ENCODE data around the gene BTG4. TPM values are rescaled to one million over a fixed set of nuclear protein-coding genes. Genes with fewer than 3 reads are reported as not detected.

The BTG4 gene
- total RNA-seq, 1 donor from 2014 or later = not detected

DNA sequence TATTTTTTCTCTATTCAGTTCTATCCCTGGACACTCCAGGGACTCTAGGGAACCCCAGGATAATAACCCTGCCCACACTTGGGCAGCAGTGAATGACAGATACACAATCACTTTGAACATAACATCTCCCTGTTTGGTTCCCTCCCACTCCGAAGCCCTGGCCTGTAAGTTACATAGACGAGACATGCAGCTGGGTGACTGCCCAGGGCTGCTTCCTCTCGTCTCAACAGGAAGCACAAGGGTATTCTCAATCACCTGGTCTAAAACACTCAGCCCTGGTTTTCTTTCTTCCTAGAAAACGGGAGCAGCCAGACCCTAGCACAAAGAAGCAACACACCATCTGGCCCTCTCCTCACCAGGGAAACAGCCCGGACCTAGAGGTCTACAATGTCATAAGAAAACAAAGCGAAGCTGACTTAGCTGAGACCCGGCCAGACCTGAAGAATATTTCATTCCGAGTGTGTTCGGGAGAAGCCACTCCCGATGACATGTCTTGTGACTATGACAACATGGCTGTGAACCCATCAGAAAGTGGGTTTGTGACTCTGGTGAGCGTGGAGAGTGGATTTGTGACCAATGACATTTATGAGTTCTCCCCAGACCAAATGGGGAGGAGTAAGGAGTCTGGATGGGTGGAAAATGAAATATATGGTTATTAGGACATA is 47.7 kb upstream of the BTG4 start:
- Mint-ChIP-seq H3K4me1 (ENCODE audit: unreplicated experiment) (peaks cover 7% of the 10 kb centered on the region), H3K27ac (ENCODE audit: unreplicated experiment) (no peak overlapping the region)
- TF ChIP-seq, protein P1, sequence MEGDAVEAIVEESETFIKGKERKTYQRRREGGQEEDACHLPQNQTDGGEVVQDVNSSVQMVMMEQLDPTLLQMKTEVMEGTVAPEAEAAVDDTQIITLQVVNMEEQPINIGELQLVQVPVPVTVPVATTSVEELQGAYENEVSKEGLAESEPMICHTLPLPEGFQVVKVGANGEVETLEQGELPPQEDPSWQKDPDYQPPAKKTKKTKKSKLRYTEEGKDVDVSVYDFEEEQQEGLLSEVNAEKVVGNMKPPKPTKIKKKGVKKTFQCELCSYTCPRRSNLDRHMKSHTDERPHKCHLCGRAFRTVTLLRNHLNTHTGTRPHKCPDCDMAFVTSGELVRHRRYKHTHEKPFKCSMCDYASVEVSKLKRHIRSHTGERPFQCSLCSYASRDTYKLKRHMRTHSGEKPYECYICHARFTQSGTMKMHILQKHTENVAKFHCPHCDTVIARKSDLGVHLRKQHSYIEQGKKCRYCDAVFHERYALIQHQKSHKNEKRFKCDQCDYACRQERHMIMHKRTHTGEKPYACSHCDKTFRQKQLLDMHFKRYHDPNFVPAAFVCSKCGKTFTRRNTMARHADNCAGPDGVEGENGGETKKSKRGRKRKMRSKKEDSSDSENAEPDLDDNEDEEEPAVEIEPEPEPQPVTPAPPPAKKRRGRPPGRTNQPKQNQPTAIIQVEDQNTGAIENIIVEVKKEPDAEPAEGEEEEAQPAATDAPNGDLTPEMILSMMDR (IDR thresholded peaks at IDR 0.05; ENCODE audit: unreplicated experiment) = no peak

DNA sequence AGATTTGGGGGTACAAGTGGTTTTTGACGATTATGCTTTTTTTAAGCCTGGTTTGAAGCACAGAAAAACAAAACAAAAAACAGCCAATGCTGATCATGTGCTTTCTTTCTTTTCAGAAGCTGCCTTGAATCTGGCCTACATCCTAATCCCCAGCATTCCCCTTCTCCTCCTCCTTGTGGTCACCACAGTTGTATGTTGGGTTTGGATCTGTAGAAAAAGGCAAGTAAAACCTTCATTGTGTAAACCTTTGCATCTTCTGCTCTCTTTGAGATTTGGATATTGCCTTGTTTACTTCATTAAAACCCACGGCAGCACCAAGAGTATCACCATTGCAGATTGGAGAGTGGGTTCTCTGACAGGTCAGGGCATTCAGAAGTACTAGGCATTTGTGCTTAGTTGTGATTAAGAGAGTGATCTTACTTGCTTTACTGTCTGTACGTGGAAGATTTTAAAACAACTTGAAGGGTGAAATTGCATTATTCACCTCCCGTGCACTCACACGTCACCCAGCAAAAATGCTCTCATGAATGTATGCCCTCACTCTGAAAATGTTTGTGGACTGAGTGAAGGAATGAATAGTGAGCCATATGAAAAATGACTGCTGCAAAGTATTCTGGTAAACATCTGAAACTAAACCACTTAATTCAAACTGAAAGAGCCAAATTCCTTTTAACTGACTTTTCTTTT is 45.4 kb upstream of the BTG4 start:
- no peak for DNase-seq (ENCODE audit: low spot score)
- Mint-ChIP-seq H3K4me3 (ENCODE audit: unreplicated experiment) (no peak overlapping the region), H3K36me3 (ENCODE audit: low read depth, unreplicated experiment) (peaks cover 49% of the 10 kb centered on the region), H3K4me1 (ENCODE audit: unreplicated experiment) (peaks cover 7% of the 10 kb centered on the region), H3K9me3 (ENCODE audit: unreplicated experiment) (no peaks in the 10 kb centered on the region), H3K27ac (ENCODE audit: unreplicated experiment) (no peak overlapping the region), H3K27me3 (ENCODE audit: unreplicated experiment) (peaks cover 3% of the 10 kb centered on the region)
- TF ChIP-seq, protein P1 (IDR thresholded peaks at IDR 0.05; ENCODE audit: unreplicated experiment) = no peak

More for the DNA sequence above, 47.7 kb upstream of the BTG4 start:
- Mint-ChIP-seq H3K27me3 (ENCODE audit: unreplicated experiment) (peaks cover 2% of the 10 kb centered on the region), H3K4me3 (ENCODE audit: unreplicated experiment) (no peak overlapping the region), H3K36me3 (ENCODE audit: low read depth, unreplicated experiment) (peaks cover 41% of the 10 kb centered on the region), H3K9me3 (ENCODE audit: unreplicated experiment) (no peaks in the 10 kb centered on the region)
- DNase-seq (ENCODE audit: low spot score) = no peak

DNA sequence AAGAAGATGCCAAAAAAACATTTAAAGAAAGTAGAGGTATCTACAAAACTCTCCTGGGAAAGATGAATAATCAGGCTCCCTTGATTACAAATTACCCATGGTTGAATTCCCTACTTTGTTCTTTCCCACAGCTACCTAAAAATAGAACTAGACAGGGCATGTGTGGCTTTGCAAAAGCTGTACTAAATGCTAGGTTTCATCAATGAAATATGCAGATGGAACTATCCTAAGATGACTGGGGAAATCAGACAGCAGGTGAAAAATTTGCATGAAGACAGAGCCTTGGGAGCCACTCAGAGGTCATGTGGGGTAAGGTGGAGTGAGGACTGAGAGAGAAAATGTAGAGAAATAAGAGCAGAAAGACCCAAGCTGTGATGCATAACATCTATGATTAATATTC is 43.1 kb upstream of the BTG4 start:
- H3K4me1 Mint-ChIP-seq (ENCODE audit: unreplicated experiment) = peaks cover 6% of the 10 kb centered on the region
- DNase-seq (ENCODE audit: low spot score) = no peak
- TF ChIP-seq, protein P1 (IDR thresholded peaks at IDR 0.05; ENCODE audit: unreplicated experiment) = no peak
- no peaks in the 10 kb centered on the region for H3K9me3 Mint-ChIP-seq (ENCODE audit: unreplicated experiment)
- peaks cover 46% of the 10 kb centered on the region for H3K36me3 Mint-ChIP-seq (ENCODE audit: low read depth, unreplicated experiment)
- H3K4me3 Mint-ChIP-seq (ENCODE audit: unreplicated experiment) = peak overlapping the region; percentile 23
- no peak overlapping the region for H3K27ac Mint-ChIP-seq (ENCODE audit: unreplicated experiment)
- peaks cover 1% of the 10 kb centered on the region for H3K27me3 Mint-ChIP-seq (ENCODE audit: unreplicated experiment)

DNA sequence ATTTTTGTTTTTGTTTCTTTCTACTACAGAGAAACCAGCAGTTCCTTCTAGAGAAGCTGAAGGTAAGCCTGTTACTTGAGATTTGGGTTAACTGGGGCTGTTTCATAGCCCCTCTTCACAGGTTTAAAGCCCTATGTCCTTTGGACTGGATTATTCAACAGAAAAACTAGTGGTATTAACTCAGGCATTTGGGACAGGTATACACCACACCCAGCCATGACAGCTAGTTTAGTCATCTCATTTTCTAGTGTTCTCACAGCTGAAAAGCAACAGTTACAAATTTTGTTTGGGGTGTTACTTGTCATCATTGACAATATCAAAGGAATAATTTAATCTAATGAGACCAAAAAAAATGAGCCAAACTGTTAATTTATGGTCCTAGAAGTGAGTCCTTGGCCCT is 42.3 kb upstream of the BTG4 start:
- Mint-ChIP-seq H3K27me3 (ENCODE audit: unreplicated experiment) (peaks cover 1% of the 10 kb centered on the region), H3K4me3 (ENCODE audit: unreplicated experiment) (no peak overlapping the region)

More for the DNA sequence above, 42.3 kb upstream of the BTG4 start:
- Mint-ChIP-seq H3K4me1 (ENCODE audit: unreplicated experiment) (no peaks in the 10 kb centered on the region), H3K9me3 (ENCODE audit: unreplicated experiment) (no peaks in the 10 kb centered on the region), H3K27ac (ENCODE audit: unreplicated experiment) (no peak overlapping the region), H3K36me3 (ENCODE audit: low read depth, unreplicated experiment) (peaks cover 47% of the 10 kb centered on the region)
- TF ChIP-seq, protein P1 (IDR thresholded peaks at IDR 0.05; ENCODE audit: unreplicated experiment) = no peak
- DNase-seq (ENCODE audit: low spot score) = no peak
